Activated CD4-positive, alpha-beta T cell treated with anti-CD3 and anti-CD28 coated beads, Interleukin-2, amount 50 U/mL, for 1 hour (primary cell): Measurements from ENCODE around the gene TFF1.

Experiments used
- DNase-seq: peaks from one replicate; pipeline ENCODE4 v3.0.0-alpha.2; 2020

TFF1 gene

GRCh38 chr21:42379426-42380215, 13.3 kb upstream of the TFF1 start:
- DNase-seq: no peak

- DNase-seq: no peak
Measured at GRCh38 chr21:42378418-42378817, 12.1 kb upstream of the TFF1 start.

- DNase-seq: no peak
Measured at GRCh38 chr21:42377951-42378340, 11.6 kb upstream of the TFF1 start.

GRCh38 chr21:42377211-42377950, 11.0 kb upstream of the TFF1 start:
- no peak for DNase-seq

GRCh38 chr21:42376338-42376982, 10.1 kb upstream of the TFF1 start:
- no peak for DNase-seq

- DNase-seq: no peak
Measured at GRCh38 chr21:42375966-42376337, 9.6 kb upstream of the TFF1 start.

GRCh38 chr21:42375506-42375905, 9.2 kb upstream of the TFF1 start:
- DNase-seq: no peak

GRCh38 chr21:42374864-42375499, 8.6 kb upstream of the TFF1 start:
- no peak for DNase-seq

- DNase-seq: no peak
Measured at GRCh38 chr21:42374457-42374856, 8.1 kb upstream of the TFF1 start.

GRCh38 chr21:42373908-42374455, 7.6 kb upstream of the TFF1 start:
- DNase-seq: no peak

GRCh38 chr21:42373196-42373907, 7.0 kb upstream of the TFF1 start:
- DNase-seq: no peak

GRCh38 chr21:42370894-42371654, 4.7 kb upstream of the TFF1 start:
- DNase-seq: no peak

- DNase-seq: no peak
Measured at GRCh38 chr21:42369821-42370220, 3.5 kb upstream of the TFF1 start.

- DNase-seq: no peak
Measured at GRCh38 chr21:42367367-42368165, 1.2 kb upstream of the TFF1 start.

GRCh38 chr21:42365770-42366169, 565 bp downstream of the TFF1 start:
- no peak for DNase-seq

- DNase-seq: no peak
Measured at GRCh38 chr21:42364304-42364865, 1.9 kb downstream of the TFF1 start.

- DNase-seq: no peak
Measured at GRCh38 chr21:42363312-42363711, 3.0 kb downstream of the TFF1 start.

- DNase-seq: no peak
Measured at GRCh38 chr21:42362700-42363099, 3.6 kb downstream of the TFF1 start.

GRCh38 chr21:42362198-42362597, 4.1 kb downstream of the TFF1 start:
- DNase-seq: no peak

GRCh38 chr21:42361286-42361685, 5.0 kb downstream of the TFF1 start:
- no peak for DNase-seq

- DNase-seq: no peak
Measured at GRCh38 chr21:42360317-42360716, 6.0 kb downstream of the TFF1 start.
